PC-3 (cell line): Measurements from ENCODE around the gene GNAZ. TPM values are rescaled to one million over a fixed set of nuclear protein-coding genes. Genes with fewer than 3 reads are reported as not detected.

Experiments
- ATAC-seq: fragments of 200-7000 bp; cut with Tn5 transposase; 2 replicates; pipeline ENCODE4 v1.9.1; 2020; ENCODE audit warnings: mild to moderate bottlenecking, moderate library complexity
- BruUV-seq: library from RNA; stranded (reverse); fragments of 400-500 nt; replicated peaks from 2 replicates; lab custom pipeline; 2021; lab: Mats Ljungman, UMichigan
- CTCF ChIA-PET: fragments of 300-600 bp; sonication (Branson Sonifier 250); formaldehyde crosslinking; loops from one replicate; lab custom pipeline; 2022; ENCODE audit warnings: antibody characterized with exemption; lab: Charles Lee
- POLR2A ChIA-PET: fragments of 300-600 bp; sonication (Branson Sonifier 250); formaldehyde crosslinking; loops from one replicate; lab custom pipeline; 2022; ENCODE audit warnings: antibody characterized with exemption; ENCODE audit not compliant: unreplicated experiment; lab: Charles Lee
- DNase-seq: peaks from one replicate; pipeline ENCODE4 v3.0.0-alpha.2; 2015
- H2AFZ ChIP-seq: fragments of 300-600 bp; sonication (generic); 2 replicates; pipeline ENCODE4 v1.6.0; 2016; ENCODE audit warnings: antibody characterized with exemption, low read length
- H3F3A ChIP-seq: fragments of 300-600 bp; sonication (generic); one replicate; pipeline ENCODE4 v1.6.0; 2017; ENCODE audit warnings: antibody characterized with exemption, low read length, control low read depth, mild to moderate bottlenecking; ENCODE audit not compliant: unreplicated experiment
- H3K27ac ChIP-seq: fragments of 300-600 bp; sonication (generic); 2 replicates; pipeline ENCODE4 v1.5.1; 2016; ENCODE audit warnings: mild to moderate bottlenecking, low read length
- H3K27me3 ChIP-seq: fragments of 300-600 bp; sonication (generic); 2 replicates; pipeline ENCODE4 v1.6.1; 2016; ENCODE audit warnings: low read length, mixed read lengths
- H3K36me3 ChIP-seq: fragments of 300-600 bp; sonication (generic); 2 replicates; pipeline ENCODE4 v1.6.1; 2016; ENCODE audit warnings: low read depth, mixed run types, low read length, mixed read lengths
- H3K4me1 ChIP-seq: fragments of 300-600 bp; sonication (generic); 2 replicates; pipeline ENCODE4 v1.5.1; 2016; ENCODE audit warnings: low read length; ENCODE audit not compliant: insufficient read depth
- H3K4me2 ChIP-seq: fragments of 300-600 bp; sonication (generic); 2 replicates; pipeline ENCODE4 v1.6.0; 2016; ENCODE audit warnings: low read length
- H3K4me3 ChIP-seq: fragments of 300-600 bp; sonication (generic); 2 replicates; pipeline ENCODE4 v1.5.1; 2016; ENCODE audit warnings: mild to moderate bottlenecking, low read length, mixed read lengths
- H3K79me2 ChIP-seq: fragments of 300-600 bp; sonication (generic); 2 replicates; pipeline ENCODE4 v1.6.1; 2017; ENCODE audit warnings: low read length, mixed read lengths
- H3K9ac ChIP-seq: fragments of 300-600 bp; sonication (generic); 2 replicates; pipeline ENCODE4 v1.6.0; 2016; ENCODE audit warnings: mild to moderate bottlenecking, low read length
- H3K9me2 ChIP-seq: fragments of 300-600 bp; sonication (generic); replicated peaks from 2 replicates; pipeline ENCODE4 v1.6.1; 2016; ENCODE audit warnings: mixed run types, low read length, mixed read lengths
- H3K9me3 ChIP-seq: fragments of 300-600 bp; sonication (generic); 2 replicates; pipeline ENCODE4 v1.6.1; 2016; ENCODE audit warnings: low read length, mixed read lengths
- H4K20me1 ChIP-seq: fragments of 300-600 bp; sonication (generic); 2 replicates; pipeline ENCODE4 v1.6.1; 2016; ENCODE audit warnings: low read length, mixed read lengths
- CTCF ChIP-seq: fragments of 300-600 bp; sonication (generic); conservative IDR thresholded peaks from 2 replicates; pipeline ENCODE4 v1.5.1; 2017; ENCODE audit warnings: antibody characterized with exemption, low read depth, mild to moderate bottlenecking, low read length
- EZH2 ChIP-seq: fragments of 300-600 bp; sonication (generic); IDR thresholded peaks from one replicate; pipeline ENCODE4 v1.6.1; 2017; ENCODE audit warnings: antibody characterized with exemption, mild to moderate bottlenecking, low read length; ENCODE audit not compliant: unreplicated experiment
- EZH2phosphoT487 ChIP-seq: fragments of 300-600 bp; sonication (generic); IDR thresholded peaks from 2 replicates; pipeline ENCODE4 v1.6.1; 2018; ENCODE audit warnings: mild to moderate bottlenecking, antibody characterized with exemption, low read length, borderline replicate concordance
- intact Hi-C: fragments of 100-400 bp; cut with micrococcal nuclease; formaldehyde crosslinking; loops from 2 replicates; pipeline ENCODE4 v1.9.0; 2023
- total RNA-seq: library from RNA; depleted of rRNA; stranded (reverse); fragments of >200 nt; gene quantifications from 2 replicates; pipeline ENCODE4 v1.2.3, GENCODE V29; 2014

Gene GNAZ
- total RNA-seq, 1 experiment from 2014 or later, result 14.4 TPM

- no peaks in the 10 kb centered on the region for H3K79me2 ChIP-seq
- no peak for DNase-seq
- intact Hi-C loops, result no loop called here
These were observed 37.3 kb downstream of the GNAZ start for GRCh38 chr22:23107487-23108248.

GRCh38 chr22:23108249-23109078, 38.1 kb downstream of the GNAZ start:
- Histone ChIP-seq H3K9ac (no peak overlapping the region), H3K27ac (no peak overlapping the region), H3K27me3 (no peaks in the 10 kb centered on the region), H4K20me1 (no peaks in the 10 kb centered on the region), H3K79me2 (no peaks in the 10 kb centered on the region), H2AFZ (no peak overlapping the region), H3K9me3 (no peaks in the 10 kb centered on the region), H3K9me2 (no peaks in the 10 kb centered on the region), H3K4me2 (no peak overlapping the region), H3K4me3 (no peak overlapping the region), H3K4me1 (no peaks in the 10 kb centered on the region), H3K36me3 (no peaks in the 10 kb centered on the region), H3F3A (no peaks in the 10 kb centered on the region)
- ATAC-seq, result no peak
- TF ChIP-seq EZH2 (no peak), EZH2phosphoT487 (no peak), CTCF (no peak)
- CTCF ChIA-PET, result no interaction called here
- intact Hi-C loops, result no loop called here
- DNase-seq, result no peak
- POLR2A ChIA-PET, result no interaction called here
- no TSS peak for BruUV-seq

More at GRCh38 chr22:23107487-23108248, 37.3 kb downstream of the GNAZ start:
- H3K27me3 ChIP-seq, result no peaks in the 10 kb centered on the region
- no peak overlapping the region for H3K27ac ChIP-seq
- H3K4me1 ChIP-seq, result no peaks in the 10 kb centered on the region
- H2AFZ ChIP-seq, result no peak overlapping the region
- H4K20me1 ChIP-seq, result no peaks in the 10 kb centered on the region
- H3K4me2 ChIP-seq, result no peak overlapping the region
- no peak overlapping the region for H3K9ac ChIP-seq
- H3K36me3 ChIP-seq, result no peaks in the 10 kb centered on the region
- no peaks in the 10 kb centered on the region for H3F3A ChIP-seq
- no TSS peak for BruUV-seq
- H3K4me3 ChIP-seq, result no peak overlapping the region
- POLR2A ChIA-PET, result no interaction called here
- CTCF ChIA-PET, result no interaction called here
- no peaks in the 10 kb centered on the region for H3K9me2 ChIP-seq
- no peaks in the 10 kb centered on the region for H3K9me3 ChIP-seq
- no peak for ATAC-seq
- TF ChIP-seq EZH2phosphoT487 (no peak), EZH2 (no peak), CTCF (no peak)

- TF ChIP-seq CTCF (no peak), EZH2 (no peak), EZH2phosphoT487 (no peak)
- no peaks in the 10 kb centered on the region for H3K36me3 ChIP-seq
These were observed 38.7 kb downstream of the GNAZ start for GRCh38 chr22:23109079-23109347.

More at GRCh38 chr22:23109079-23109347, 38.7 kb downstream of the GNAZ start:
- Histone ChIP-seq H2AFZ (no peak overlapping the region), H3K27me3 (no peaks in the 10 kb centered on the region), H3K4me2 (no peak overlapping the region), H3F3A (no peaks in the 10 kb centered on the region), H3K79me2 (no peaks in the 10 kb centered on the region), H3K27ac (no peak overlapping the region), H3K9me2 (no peaks in the 10 kb centered on the region), H4K20me1 (no peaks in the 10 kb centered on the region), H3K4me3 (no peak overlapping the region), H3K9ac (no peak overlapping the region), H3K4me1 (no peaks in the 10 kb centered on the region), H3K9me3 (no peaks in the 10 kb centered on the region)
- POLR2A ChIA-PET, result no interaction called here
- CTCF ChIA-PET, result no interaction called here
- intact Hi-C loops, result no loop called here
- DNase-seq, result no peak
- BruUV-seq, result no TSS peak
- ATAC-seq, result no peak
